ENCODE results near the gene PDCD2L.

The PDCD2L gene

GRCh38 chr19:34474233-34474989 is 70.2 kb downstream of the PDCD2L start:
- Histone ChIP-seq H3K4me3 (ENCODE audit: low read depth, low read length) (no peak overlapping the region), H3K9me3 (no peaks in the 10 kb centered on the region), H3K36me3 (peaks cover 45% of the 10 kb centered on the region), H3K4me1 (no peaks in the 10 kb centered on the region), H3K27me3 (peaks cover 2% of the 10 kb centered on the region)
- TF ChIP-seq CTCF (IDR thresholded peaks at IDR 0.05; ENCODE audit: low read depth, low read length), result no peak
- DNase-seq, result no peak

DNA sequence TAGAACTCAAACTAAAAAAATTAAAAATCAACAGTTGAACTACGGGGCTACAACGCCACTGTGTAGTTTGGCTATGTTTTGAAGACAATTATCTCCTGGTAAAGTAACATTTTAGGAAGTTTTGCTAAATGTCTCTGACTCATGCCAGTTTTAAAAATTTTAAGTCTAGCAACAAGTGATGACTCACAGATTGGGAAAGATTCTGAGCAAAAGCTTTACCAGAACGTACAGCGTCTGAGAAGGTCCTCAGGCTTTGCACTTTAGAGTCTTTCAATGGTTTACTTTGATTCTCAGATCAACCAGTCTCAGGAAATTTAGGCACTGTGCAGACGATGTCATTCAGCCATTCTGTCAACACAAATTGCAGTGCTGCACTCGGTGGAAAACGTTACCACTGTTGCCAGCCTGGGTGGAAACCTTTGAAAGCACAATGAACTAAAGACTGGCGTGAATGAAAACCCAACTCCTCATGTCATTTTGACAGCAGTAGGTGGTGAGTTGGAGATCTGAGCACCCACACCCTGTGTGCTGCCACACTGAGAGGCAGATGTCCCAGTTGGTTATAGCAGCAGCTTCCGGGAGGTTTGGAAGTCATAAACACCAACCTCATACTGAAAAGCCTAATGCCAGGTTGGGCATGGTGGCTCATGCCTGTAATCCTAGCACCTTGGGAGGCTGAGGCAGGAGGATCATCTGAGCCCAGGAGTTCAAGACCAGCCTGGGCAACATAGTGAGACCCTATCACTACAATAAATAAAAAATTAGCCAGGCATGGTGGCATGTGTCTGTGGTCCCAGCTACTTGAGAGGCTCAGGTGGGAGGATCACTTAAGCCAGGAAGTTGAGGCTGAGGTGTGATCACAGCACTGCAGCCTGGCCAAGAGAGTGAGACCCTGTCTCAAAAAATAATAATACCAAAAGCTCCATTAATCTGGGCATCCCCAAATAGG is 71.1 kb downstream of the PDCD2L start:
- peaks cover 8% of the 10 kb centered on the region for H3K27me3 ChIP-seq
- no peaks in the 10 kb centered on the region for H3K4me1 ChIP-seq
- no peak for DNase-seq
- H3K36me3 ChIP-seq, result peaks cover 37% of the 10 kb centered on the region
- no peak overlapping the region for H3K4me3 ChIP-seq (ENCODE audit: low read depth, low read length)
- no peak for TF ChIP-seq CTCF (IDR thresholded peaks at IDR 0.05; ENCODE audit: low read depth, low read length)
- no peaks in the 10 kb centered on the region for H3K9me3 ChIP-seq
